NCI-H345 treated with DMSO at 0.1 percent for 48 hours (cell line): Measurements from ENCODE around the gene CTSC.

Experiments used
- DNase-seq: peaks from one replicate; lab custom pipeline; 2025; ENCODE audit not compliant: unreplicated experiment; lab: John Stamatoyannopoulos, UW

CTSC gene

DNA sequence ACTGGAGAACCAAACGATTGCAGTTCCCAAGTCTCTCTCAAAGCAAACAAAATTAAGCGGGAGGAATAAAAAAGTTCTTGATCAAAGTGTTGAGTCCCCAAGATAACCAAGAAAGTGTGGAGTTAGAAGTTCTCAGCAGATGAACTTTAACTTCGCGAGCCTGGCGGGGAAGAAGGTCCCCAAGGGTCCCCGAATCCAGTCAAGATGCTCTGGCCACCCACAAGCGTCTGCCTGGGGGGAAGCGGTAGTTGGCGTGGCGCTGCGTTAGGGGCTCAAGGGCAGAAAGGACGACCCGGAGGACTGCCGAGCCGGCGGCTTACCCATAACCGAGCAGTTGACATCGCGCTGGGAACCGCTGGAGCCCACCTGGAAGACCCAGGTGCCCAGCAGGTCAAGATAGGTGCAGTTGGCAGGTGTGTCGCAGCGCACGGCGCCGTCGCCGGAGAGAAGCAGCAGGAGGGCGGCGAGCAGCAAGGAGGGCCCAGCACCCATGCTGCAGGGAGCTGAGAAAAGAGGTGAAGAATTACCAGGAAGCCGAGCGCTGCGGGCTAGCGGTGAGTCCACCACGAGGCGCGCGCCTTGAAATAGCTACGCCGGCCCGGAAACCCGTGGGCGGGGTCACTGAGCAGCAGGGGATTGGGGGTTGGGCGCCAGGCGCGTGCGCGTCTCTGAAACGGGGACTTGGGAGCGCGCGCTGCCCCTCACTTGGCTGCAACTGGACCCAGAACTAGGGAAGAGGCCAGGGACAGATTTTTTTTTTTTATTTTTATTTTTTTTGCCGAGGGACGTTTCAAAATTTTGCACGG, at the start of gene CTSC:
TSS of gene CTSC (minus strand) at position 556 of the 806 bp plus-strand sequence. CDS start at position 492, 64 bp downstream.
- DNase-seq, result peak; percentile 45

DNA sequence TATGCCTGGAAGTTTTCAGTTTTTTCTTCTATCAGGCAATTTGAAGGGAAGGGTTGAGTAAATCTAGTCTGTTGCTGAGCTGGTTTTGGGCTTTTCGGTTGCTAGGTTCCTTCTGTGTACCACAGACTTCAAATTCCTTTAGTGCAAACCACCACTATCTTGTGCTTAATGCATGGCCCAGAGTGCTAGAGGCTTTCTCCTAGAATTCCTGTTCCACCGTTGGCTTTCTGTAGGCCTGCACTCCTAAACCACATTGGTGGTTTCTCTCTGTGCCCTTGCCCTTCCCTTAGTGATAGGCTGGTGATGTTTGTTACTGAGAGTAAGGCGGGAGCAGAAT, 47.1 kb upstream of the CTSC start:
- no peak for DNase-seq

DNA sequence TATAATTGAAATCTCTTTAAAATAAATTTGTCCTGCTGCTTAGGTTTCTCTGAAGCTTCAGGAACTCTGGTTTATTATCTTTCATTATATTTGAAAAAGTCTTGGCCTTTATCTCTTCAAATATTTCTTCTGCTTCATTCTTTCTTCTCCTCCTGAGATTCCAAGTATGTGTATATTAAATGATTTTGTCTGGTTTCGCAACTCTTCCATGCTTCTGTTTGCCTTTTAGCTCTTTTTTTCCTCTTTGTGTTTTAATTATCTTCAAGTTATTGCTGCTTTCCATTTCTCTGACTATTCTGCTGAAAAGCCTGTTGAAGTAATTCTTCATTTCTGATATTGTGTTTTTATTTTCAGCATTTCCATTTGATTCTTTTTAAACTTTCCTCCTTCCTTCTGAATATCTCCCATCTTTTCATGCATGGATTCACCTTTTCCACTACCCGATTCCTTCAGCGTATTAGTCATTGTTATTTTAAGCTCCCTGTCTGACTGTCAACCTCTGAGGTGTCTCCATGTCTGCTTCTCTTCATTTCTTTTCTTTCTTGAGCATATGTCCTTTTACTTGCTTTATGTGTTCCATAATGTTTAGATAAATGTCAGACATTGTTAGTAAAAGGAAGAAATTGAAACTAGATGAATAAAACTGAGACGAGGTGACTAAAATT, 46.6 kb upstream of the CTSC start:
- DNase-seq, result no peak

DNA sequence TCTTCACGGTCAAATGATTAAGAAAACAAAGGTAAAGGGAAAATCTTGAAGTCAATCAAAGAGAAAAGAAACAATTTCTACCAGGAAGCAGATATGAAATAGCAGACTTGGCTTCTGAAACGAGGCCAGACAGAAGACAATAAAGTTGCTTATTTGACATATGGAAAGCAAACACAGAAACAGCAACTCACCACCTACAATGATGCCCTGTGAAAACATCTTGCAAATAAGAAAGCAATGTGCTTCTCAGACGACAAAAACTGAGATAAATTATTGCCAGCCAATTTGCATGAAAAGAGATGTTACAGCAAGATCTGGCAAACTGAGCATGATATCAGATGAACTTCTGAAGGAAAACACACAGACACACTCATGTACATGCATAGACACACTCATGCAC, 45.9 kb upstream of the CTSC start:
- DNase-seq, result no peak

DNA sequence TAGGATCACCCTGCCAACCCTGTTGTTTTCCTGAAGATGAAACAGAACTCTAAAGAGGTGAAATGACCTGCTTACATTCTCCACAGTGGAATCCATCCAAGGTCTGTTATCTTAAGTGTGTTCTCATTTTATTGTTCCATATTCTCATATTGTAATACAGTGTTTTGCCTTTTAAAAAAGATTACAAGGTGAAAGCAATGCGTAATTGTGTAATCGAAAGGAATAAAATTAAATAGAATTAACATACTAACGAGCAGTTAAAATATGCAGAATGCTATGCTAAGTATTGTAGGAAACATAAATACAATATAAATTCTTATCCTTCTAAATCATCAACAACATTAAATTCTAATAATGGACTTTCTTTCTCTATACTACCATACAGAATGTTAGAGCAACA, 41.6 kb upstream of the CTSC start:
- DNase-seq, result no peak

DNA sequence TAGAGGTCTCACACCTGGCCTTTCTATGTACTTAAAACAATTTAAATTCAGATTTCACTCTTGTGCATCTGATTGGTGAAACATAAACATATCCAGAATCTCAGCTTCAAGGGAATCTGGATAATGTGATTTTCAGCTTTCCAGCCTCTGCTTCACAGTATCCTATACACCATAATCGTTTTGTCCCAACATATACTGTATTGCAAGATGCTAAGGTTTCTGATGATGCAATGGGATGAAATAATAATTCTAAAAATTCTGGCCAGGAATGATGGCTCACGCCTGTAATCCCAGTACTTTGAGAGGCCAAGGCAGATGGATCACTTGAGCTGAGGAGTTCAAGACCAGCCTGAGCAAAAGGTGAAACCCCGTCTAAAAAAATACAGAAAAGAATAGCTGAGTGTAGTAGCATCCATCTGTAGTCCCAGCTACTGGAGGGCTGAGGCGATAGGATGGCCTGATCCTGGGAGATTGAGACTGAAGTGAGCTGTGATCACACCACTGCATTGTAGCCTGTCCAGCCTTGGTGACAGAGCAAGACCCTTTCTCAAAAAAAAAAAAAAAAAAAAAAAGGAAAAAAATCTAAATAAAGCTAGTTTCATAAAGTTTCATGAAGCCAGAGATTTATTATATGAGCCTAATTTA, 41.0 kb upstream of the CTSC start:
- DNase-seq, result no peak

DNA sequence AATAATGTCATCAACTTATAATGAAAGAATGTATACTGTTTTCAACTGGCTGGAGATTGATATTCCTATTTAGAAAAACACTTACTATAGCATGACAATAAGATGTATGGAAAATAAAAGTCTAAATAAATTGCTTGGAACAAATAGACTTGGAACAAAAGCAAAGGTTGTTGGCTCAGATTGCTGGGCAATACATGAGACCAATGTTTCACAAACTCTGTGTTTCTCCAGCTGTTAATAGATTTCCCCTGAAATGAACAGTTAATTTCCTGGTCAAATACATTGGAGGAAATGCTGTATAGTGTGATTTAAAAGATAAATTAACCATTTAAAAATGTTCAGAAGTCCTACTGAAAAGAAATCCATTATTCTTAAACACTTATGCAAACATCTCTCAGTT, 40.1 kb upstream of the CTSC start:
- DNase-seq, result no peak

DNA sequence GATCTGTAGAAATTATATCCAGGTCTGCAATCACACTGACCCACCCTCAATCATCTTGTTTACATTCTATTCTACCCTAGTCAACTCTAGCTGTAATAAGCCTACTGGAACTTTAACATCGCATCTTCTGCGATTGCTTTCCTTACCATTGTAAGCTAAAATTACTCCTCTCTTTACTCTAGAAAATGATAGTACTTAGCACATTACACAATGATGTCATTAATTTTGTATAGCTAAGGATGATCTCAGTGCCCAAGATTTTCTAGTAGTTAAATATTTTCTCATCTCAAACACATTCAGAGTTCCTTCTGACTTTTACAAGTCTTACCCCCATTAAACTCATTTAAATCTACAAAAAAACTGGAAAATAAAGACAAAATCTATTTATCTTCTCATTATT, 39.6 kb upstream of the CTSC start:
- no peak for DNase-seq

DNA sequence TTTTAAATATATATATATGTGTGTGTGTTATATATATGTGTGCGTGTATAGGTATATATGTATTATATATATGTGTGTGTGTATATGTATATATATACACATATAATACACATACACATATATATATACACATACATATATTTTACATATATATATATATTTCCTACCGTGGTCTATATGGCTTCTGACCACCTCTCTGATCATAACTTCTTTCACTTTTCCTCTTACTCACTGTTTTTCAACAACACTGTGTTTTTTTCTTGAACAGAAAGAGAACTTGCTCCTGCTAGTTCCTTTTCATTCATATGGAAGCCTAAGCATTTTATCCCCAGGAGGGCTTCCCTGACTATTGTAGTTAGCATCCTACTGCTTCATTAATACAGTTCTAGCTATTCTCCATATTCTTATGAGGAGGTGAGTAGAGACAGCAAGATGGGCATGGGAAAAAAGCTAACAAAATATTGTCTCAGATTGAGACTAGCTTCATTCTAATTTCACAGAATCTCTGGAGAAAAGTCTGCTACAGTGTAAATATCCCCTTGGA, 38.5 kb upstream of the CTSC start:
- no peak for DNase-seq

DNA sequence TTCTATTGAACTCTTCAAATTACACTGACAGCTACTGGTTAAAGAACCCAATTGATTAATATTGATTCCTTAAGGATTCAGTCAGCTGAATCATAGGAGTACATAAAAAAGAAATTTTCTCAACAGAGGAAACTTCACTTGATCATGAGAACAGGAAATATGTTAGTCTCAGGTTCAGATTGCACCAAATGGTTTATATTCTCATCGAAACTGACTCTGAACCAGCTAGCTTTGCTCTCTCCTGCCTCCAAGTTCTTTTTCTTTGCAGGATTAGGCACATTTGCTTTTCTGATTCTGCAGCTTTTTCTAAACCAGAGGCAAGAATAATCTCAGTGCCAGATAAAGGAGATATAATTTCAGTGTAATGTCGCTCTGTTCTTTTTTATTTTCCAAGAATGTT, 33.2 kb upstream of the CTSC start:
- DNase-seq, result no peak

DNA sequence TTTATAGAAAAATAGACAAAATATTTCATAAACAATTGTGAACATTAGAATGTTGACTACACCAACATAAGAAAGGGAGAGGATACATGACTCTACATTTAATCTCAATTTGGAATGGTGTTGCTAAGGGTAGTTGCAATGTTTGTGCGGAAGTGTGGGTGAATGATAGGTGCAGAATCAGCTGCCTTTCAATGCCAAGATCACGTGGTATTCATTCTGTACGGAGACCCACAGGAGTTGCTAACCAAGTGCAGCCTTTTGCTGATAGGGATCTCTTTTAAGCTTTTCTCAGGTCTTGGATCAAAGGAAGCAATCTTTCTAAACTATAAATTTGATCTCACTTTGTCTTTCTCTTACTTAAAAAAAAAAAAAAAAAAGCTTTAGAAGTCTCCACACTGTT, 29.8 kb upstream of the CTSC start:
- no peak for DNase-seq

DNA sequence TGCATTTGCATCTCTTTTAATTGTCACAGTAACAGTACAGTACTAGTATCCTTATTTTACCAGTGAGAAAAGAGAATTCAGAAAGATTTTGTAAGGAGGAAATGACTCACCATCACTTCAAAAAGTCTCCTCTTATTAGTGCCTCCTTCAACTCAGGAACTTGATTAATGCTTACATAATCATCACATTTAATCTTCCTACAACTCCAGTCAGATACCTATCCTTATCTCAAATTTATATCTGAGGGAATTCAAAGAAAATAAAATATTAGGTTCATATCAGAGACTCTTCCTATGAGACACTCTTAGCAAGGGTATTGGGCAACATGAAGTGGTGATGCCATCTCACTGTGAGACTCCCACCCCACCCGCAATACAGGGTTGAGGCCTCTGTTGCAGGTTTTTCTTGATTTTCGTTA, 26.1 kb upstream of the CTSC start:
- DNase-seq, result no peak

DNA sequence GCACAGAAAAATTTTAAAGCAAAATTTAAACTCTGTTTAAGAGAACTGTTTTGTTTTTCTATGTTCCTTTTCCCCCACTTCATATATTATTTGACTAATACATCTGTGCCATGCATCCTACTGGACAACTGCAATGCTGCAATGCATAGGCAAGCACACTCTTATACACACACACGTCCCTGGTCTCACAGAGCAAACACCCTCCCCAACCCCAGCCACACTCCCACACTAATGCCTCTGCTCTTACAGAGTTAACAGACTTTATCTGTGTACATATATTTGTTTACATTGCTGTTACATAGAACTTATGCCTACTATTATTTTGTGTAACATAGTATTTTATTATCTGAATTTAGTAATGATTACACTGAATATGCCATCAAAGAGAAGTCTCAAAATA, 25.5 kb upstream of the CTSC start:
- DNase-seq, result no peak

DNA sequence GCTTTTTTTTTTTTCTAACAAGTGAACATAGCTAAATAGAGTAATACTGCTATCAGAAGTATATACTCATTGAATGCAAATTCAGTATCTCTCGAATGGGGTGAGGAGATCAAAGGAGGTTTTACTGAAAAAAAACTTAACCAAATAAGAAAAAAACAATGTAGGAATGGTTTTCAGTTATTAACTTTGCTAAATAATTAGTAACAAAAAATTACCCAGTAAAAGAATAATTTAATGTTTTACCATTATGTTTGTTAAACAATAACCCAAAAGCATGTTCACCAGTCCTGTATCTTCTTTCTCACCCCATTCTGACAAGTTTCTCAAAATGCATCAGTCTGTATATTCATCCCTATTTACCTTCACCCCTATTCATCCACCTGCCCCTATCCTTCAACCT, 22.6 kb upstream of the CTSC start:
- no peak for DNase-seq

DNA sequence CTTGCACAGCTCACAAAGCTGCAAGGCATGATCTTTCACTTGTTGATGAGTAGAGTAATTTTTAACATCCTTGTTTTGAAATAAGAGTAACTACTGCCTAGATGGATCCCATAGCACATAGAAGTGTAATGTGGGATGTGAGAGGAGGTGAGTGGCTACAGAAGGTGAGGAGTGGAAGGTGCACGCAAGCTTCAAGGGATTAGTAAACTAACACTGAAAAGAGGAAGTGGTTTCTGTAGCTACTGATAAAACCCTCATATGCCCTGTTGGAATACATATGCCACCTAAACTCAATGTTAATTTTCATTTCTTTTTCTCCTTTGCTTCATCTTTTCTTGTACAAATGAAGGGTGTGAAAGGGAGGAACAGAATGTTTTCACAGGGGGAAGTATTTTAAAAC, 22.0 kb upstream of the CTSC start:
- no peak for DNase-seq

DNA sequence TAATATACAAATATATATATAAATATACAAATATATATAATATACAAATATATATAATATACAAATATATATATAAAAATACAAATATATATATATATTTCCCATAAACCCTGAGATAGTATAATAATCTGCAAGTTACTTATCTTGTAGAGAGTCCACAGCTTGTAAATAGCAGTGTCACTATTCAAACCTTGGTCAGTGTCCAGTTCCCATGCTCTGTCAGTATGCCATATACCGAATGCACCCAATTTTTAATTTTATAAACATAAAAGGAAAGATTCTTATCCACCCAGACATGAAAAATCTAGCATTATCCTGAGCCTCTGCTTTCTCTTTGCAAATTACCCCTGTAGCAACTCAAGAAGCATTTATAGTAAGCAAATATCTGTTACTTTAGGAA, 21.6 kb upstream of the CTSC start:
- no peak for DNase-seq

DNA sequence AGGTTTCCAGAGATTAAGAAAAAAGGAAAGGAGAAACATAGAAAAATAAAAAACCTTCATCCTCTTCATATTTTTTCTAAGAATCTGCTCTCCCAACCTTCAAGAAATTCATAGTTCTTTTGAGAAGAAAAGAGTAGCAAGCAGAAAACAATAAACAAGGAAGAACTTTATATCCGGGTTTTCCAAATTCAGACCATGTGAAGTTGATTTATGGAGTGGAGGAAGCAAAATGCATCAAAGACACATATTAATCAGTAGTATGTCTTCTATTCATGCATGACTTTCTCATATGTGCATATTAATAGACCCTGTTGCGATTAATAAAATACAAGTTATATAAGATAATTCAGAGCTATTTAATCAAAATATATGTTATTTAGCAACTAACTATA, 20.5 kb upstream of the CTSC start:
- no peak for DNase-seq

DNA sequence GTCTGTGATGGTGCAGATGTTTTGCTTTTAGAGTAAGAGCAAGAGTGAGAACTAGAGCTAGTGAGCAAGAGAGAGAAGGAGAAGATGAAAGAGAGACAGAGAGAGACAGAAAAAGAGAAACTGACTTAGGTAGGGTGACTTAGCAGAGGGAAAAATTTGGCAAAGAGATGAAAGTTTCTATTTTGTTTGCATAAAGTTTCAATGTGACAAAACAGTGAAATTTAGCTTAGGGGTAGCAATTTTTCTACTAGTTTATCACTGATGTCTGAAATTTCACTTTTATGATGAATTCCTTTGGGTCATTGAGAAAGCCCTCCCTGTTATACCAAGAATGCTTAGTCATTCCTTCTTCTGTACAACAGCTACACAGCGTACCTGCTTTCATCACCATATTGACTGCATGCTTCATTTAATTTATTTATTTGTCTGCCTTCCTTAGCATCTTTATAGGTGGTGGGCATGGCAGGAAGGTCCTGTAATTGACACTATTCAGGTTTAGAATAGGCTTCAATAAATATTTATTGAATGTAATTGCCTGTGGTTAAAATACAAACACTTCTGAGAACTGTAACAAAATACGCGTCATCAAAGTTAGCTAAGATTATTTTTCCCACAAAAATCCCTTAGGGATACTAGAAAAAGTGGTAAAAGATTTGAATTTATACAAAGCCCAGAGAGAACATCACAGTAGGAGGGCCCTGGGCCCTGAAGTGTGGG, 19.9 kb upstream of the CTSC start:
- DNase-seq, result no peak

DNA sequence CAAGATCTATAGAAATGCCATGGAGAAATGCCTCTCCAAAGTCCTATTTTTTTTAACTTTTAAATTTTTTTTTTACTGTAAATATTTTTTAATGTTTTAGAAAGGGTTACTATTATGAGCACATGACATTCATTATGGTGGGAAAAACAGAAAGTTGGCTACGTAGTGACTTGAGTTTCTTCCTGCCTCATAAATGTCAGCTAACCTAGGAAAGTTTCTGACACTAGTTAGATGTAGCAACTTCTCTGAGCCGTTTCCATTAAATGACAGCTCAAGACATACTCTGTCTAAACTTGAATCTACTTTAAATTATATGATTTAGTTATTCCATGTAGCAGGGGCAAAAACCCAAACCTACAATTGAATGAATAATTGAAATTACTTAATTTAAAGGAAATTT, 18.4 kb upstream of the CTSC start:
- DNase-seq, result no peak

DNA sequence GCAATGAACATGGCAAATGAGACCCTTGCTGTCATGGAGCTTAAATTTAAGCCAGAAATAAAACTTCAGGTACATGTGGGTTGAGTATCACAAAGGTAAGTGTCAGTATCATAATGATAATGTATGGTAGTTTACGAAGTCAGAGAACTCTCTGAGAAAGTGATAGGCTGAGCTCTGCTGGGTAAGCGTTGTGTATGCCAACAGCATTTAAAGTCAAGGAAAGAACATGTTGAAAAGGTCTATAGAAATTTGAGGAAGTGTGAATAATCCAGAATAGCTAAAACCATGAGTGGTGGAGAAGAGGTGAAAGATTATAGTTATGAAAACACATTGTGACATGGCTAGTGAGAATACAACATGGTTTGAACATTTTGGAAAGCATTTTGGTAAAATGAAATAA, 17.4 kb upstream of the CTSC start:
- no peak for DNase-seq

DNA sequence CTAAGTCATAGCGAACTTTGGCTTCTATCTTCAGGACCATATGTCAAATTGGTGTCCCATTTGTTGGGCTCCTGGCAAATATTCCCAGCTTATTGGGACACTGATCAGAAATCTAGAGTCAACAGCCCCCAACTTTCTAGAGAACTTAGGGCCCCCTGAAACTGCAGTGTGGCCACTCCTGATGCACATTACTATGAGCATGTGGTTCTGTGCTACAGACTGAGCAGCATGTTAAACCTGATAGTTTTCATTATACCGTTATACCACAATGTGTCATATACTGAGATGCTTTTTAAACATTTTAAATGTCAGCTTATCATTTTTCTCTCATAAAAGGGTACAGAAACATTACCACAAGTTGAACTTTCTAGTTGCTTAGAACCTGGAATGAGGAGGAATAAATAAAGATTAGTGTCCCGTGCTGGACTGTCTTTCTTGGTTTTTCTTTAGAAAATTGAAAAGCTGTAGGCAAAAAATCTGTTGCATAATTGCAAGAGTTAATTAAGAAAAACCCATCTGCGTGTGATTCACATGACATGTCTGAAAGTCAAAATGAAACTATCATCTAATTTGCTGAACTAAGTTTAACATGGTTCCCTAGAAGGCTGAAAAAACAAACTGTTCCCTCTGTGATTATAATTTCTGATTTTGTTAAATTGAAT, 16.4 kb upstream of the CTSC start:
- no peak for DNase-seq
